GM21529 (cell line): ENCODE results near the gene LIN7B.

Source experiments
- ATAC-seq: cut with Tn5 transposase; IDR thresholded peaks from one replicate; pipeline ENCODE4 v1.9.1; 2021; ENCODE audit not compliant: unreplicated experiment

The LIN7B gene

GRCh38 chr19:49094505-49095482, 19.4 kb upstream of the LIN7B start:
- ATAC-seq, result no peak

GRCh38 chr19:49097453-49098288, 16.5 kb upstream of the LIN7B start:
- ATAC-seq, result no peak

- ATAC-seq, result no peak
Measured at GRCh38 chr19:49098795-49099194, 15.4 kb upstream of the LIN7B start.

GRCh38 chr19:49101160-49101559, 13.0 kb upstream of the LIN7B start:
- ATAC-seq, result no peak

GRCh38 chr19:49102303-49102702, 11.9 kb upstream of the LIN7B start:
- no peak for ATAC-seq

- no peak for ATAC-seq
Measured at GRCh38 chr19:49103331-49104085, 10.7 kb upstream of the LIN7B start.

GRCh38 chr19:49104229-49104864, 9.8 kb upstream of the LIN7B start:
- ATAC-seq, result no peak

GRCh38 chr19:49106648-49107135, 7.5 kb upstream of the LIN7B start:
- no peak for ATAC-seq

- ATAC-seq, result no peak
Measured at GRCh38 chr19:49107625-49108459, 6.3 kb upstream of the LIN7B start.

GRCh38 chr19:49109051-49109450, 5.1 kb upstream of the LIN7B start:
- no peak for ATAC-seq

GRCh38 chr19:49109569-49110233, 4.5 kb upstream of the LIN7B start:
- ATAC-seq, result no peak

- no peak for ATAC-seq
Measured at GRCh38 chr19:49110567-49110966, 3.6 kb upstream of the LIN7B start.

- ATAC-seq, result no peak
Measured at GRCh38 chr19:49111218-49111998, 2.8 kb upstream of the LIN7B start.

GRCh38 chr19:49114630-49115363, 627 bp downstream of the LIN7B start:
- no peak for ATAC-seq

GRCh38 chr19:49116544-49116943, 2.4 kb downstream of the LIN7B start:
- no peak for ATAC-seq

GRCh38 chr19:49117677-49118564, 3.8 kb downstream of the LIN7B start:
- no peak for ATAC-seq
